Neural progenitor cell (in vitro differentiated cells): Measurements from ENCODE around the gene AP1AR. TPM values are rescaled to one million over a fixed set of nuclear protein-coding genes. Genes with fewer than 3 reads are reported as not detected.

Experiments
- DNase-seq: peaks from one replicate; pipeline ENCODE4 v3.0.0-alpha.2; 2016; ENCODE audit warnings: low spot score
- H2AFZ ChIP-seq: fragments of 200-600 bp; sonication (generic); replicated peaks from 2 replicates; pipeline ENCODE4 v1.6.1; 2016; ENCODE audit warnings: antibody characterized with exemption
- H3F3A ChIP-seq: fragments of 200-600 bp; sonication (generic); 2 replicates; pipeline ENCODE4 v1.6.1; 2016; ENCODE audit warnings: antibody characterized with exemption, low read depth
- H3K27ac ChIP-seq: fragments of 200-600 bp; sonication (generic); 2 replicates; pipeline ENCODE4 v1.5.1; 2016; ENCODE audit warnings: mild to moderate bottlenecking
- H3K27me3 ChIP-seq: fragments of 200-600 bp; sonication (generic); 2 replicates; pipeline ENCODE4 v1.6.1; 2016; ENCODE audit warnings: mild to moderate bottlenecking, moderate library complexity
- H3K36me3 ChIP-seq: fragments of 200-600 bp; sonication (generic); 2 replicates; pipeline ENCODE4 v1.5.1; 2016
- H3K4me1 ChIP-seq: fragments of 200-600 bp; sonication (generic); 2 replicates; pipeline ENCODE4 v1.6.1; 2016; ENCODE audit warnings: mixed run types
- H3K4me2 ChIP-seq: fragments of 200-600 bp; sonication (generic); 2 replicates; pipeline ENCODE4 v1.6.1; 2016
- H3K4me3 ChIP-seq: fragments of 200-600 bp; sonication (generic); 2 replicates; pipeline ENCODE4 v1.5.1; 2016
- H3K79me2 ChIP-seq: fragments of 200-600 bp; sonication (generic); 2 replicates; pipeline ENCODE4 v1.6.1; 2016; ENCODE audit warnings: low read depth
- H3K9ac ChIP-seq: fragments of 200-600 bp; sonication (generic); 2 replicates; pipeline ENCODE4 v1.6.1; 2016
- H3K9me3 ChIP-seq: fragments of 200-600 bp; sonication (generic); 2 replicates; pipeline ENCODE4 v1.5.1; 2016; ENCODE audit warnings: low read depth
- H4K20me1 ChIP-seq: fragments of 200-600 bp; sonication (generic); 2 replicates; pipeline ENCODE4 v1.6.1; 2016; ENCODE audit warnings: low read depth
- H3K27ac Mint-ChIP-seq: 3 replicates; pipeline ENCODE4 v1.8.0; 2021; ENCODE audit warnings: mixed read lengths
- H3K27me3 Mint-ChIP-seq: 2 replicates; pipeline ENCODE4 v1.8.0; 2022; ENCODE audit warnings: low read depth, mild to moderate bottlenecking, inconsistent platforms, moderate library complexity, mixed read lengths; ENCODE audit not compliant: insufficient read depth
- H3K36me3 Mint-ChIP-seq: 3 replicates; pipeline ENCODE4 v1.8.0; 2021; ENCODE audit warnings: mixed read lengths
- H3K4me1 Mint-ChIP-seq: 3 replicates; pipeline ENCODE4 v1.8.0; 2021; ENCODE audit warnings: mixed read lengths
- H3K4me3 Mint-ChIP-seq: 3 replicates; pipeline ENCODE4 v1.8.0; 2021; ENCODE audit warnings: mild to moderate bottlenecking, moderate library complexity, mixed read lengths
- H3K9me3 Mint-ChIP-seq: 3 replicates; pipeline ENCODE4 v1.8.0; 2020; ENCODE audit warnings: mixed read lengths
- EZH2 ChIP-seq: fragments of 200-600 bp; sonication (generic); IDR thresholded peaks from 2 replicates; pipeline ENCODE4 v1.6.1; 2017; ENCODE audit warnings: antibody characterized with exemption, mild to moderate bottlenecking, moderate library complexity
- EZH2phosphoT487 ChIP-seq: fragments of 200-600 bp; sonication (generic); IDR thresholded peaks from 2 replicates; pipeline ENCODE4 v1.6.1; 2017; ENCODE audit warnings: antibody characterized with exemption
- total RNA-seq: library from RNA; depleted of rRNA; stranded (reverse); fragments of >200 nt; gene quantifications from 2 replicates; pipeline ENCODE4 v1.2.3, GENCODE V29; 2015; ENCODE audit warnings: low replicate concordance
- TF ChIP-seq, protein P1 (sequence below): fragments of 200-600 bp; sonication (generic); IDR thresholded peaks from 2 replicates; pipeline ENCODE4 v1.5.1; 2017; ENCODE audit warnings: antibody characterized with exemption, mild to moderate bottlenecking

The AP1AR gene
- total RNA-seq, 1 donor from 2014 or later, result 41.9 TPM

DNA sequence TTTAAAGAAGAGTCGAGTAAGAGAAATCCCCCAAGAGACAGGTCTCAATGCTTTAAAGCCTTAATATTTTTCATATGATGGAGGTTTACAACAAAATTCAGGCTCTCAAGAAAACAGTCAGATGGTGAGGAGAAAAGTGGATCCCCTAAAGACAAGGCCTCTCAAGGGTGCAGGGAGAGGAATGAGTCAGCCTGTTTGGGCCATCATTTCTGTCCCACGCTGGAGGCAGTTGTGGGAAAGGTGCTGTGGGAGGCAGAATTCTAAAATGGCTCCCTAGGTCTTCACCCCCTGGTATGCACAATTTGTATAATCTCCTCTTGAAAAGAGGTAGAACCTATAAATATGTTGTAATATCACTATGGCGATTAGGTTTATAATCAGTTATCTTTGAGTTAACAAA is 58.8 kb downstream of the AP1AR start:
- Mint-ChIP-seq H3K4me3 (no peak overlapping the region), H3K9me3 (peaks cover 2% of the 10 kb centered on the region), H3K27ac (no peak overlapping the region), H3K36me3 (no peaks in the 10 kb centered on the region), H3K4me1 (no peaks in the 10 kb centered on the region), H3K27me3 (peaks cover 3% of the 10 kb centered on the region)
- Histone ChIP-seq H3K9me3 (no peaks in the 10 kb centered on the region), H3K4me2 (no peak overlapping the region), H3F3A (peaks cover 17% of the 10 kb centered on the region), H3K9ac (no peak overlapping the region), H3K36me3 (no peaks in the 10 kb centered on the region), H4K20me1 (no peaks in the 10 kb centered on the region), H3K4me3 (no peak overlapping the region), H3K79me2 (no peaks in the 10 kb centered on the region), H3K4me1 (peaks cover under 1% of the 10 kb centered on the region), H3K27ac (no peak overlapping the region), H3K27me3 (peaks cover 15% of the 10 kb centered on the region), H2AFZ (peak overlapping the region; percentile 6)
- no peak for DNase-seq
- TF ChIP-seq, protein P1, sequence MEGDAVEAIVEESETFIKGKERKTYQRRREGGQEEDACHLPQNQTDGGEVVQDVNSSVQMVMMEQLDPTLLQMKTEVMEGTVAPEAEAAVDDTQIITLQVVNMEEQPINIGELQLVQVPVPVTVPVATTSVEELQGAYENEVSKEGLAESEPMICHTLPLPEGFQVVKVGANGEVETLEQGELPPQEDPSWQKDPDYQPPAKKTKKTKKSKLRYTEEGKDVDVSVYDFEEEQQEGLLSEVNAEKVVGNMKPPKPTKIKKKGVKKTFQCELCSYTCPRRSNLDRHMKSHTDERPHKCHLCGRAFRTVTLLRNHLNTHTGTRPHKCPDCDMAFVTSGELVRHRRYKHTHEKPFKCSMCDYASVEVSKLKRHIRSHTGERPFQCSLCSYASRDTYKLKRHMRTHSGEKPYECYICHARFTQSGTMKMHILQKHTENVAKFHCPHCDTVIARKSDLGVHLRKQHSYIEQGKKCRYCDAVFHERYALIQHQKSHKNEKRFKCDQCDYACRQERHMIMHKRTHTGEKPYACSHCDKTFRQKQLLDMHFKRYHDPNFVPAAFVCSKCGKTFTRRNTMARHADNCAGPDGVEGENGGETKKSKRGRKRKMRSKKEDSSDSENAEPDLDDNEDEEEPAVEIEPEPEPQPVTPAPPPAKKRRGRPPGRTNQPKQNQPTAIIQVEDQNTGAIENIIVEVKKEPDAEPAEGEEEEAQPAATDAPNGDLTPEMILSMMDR, result no peak
- TF ChIP-seq EZH2phosphoT487, result no peak
- no peak for TF ChIP-seq EZH2

- DNase-seq, result no peak
- no peak within 1 kb of the TSS for H3K4me3 Mint-ChIP-seq
- H3F3A ChIP-seq, result no peaks in the 10 kb centered on the region
- no peaks in the 10 kb centered on the region for H3K4me1 Mint-ChIP-seq
- H3K36me3 Mint-ChIP-seq, result no peaks in the 10 kb centered on the region
- no peak within 1 kb of the TSS for H3K4me3 ChIP-seq
- no peaks in the 10 kb centered on the region for H3K27me3 ChIP-seq
- H3K27ac Mint-ChIP-seq, result no peak within 1 kb of the TSS
- no peaks in the 10 kb centered on the region for H3K79me2 ChIP-seq
- H3K4me2 ChIP-seq, result no peak within 1 kb of the TSS
- H2AFZ ChIP-seq, result no peak within 1 kb of the TSS
- no peaks in the 10 kb centered on the region for H3K9me3 ChIP-seq
- H3K4me1 ChIP-seq, result no peaks in the 10 kb centered on the region
- no peaks in the 10 kb centered on the region for H3K36me3 ChIP-seq
- H3K27ac ChIP-seq, result no peak within 1 kb of the TSS
- no peaks in the 10 kb centered on the region for H3K9me3 Mint-ChIP-seq
- no peak for TF ChIP-seq EZH2phosphoT487
- TF ChIP-seq, protein P1, result no peak
- TF ChIP-seq EZH2, result no peak
- no peak within 1 kb of the TSS for H3K9ac ChIP-seq
- no peaks in the 10 kb centered on the region for H4K20me1 ChIP-seq
- no peaks in the 10 kb centered on the region for H3K27me3 Mint-ChIP-seq
Observed at GRCh38 chr4:112296949-112297880, 65.6 kb downstream of the AP1AR start, which contains the start of gene ALPK1. Gene ALPK1, plus strand, starts transcription at chr4:112297369.

DNA sequence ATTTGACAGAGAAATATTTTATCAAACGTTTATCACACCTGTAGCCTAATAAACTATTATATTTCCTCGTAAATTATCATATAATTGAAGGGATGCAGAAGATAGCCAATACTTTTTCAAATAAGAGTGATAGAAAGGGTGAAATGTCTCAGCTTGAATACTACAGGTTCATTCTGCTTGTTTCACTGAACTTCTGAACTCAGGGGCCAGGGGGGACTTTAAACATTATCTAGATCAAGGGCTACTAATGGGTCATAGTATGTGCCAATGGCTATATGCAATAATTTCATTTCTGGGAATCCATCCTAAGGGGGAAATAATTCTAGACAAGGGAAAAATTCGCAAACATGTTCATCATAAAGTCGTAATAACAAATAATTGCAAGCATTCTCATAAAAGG is 68.1 kb downstream of the AP1AR start:
- Histone ChIP-seq H3K9ac (no peak overlapping the region), H2AFZ (no peak overlapping the region), H3K4me2 (no peak overlapping the region), H3K9me3 (no peaks in the 10 kb centered on the region), H3K4me3 (no peak overlapping the region), H3K27me3 (no peaks in the 10 kb centered on the region), H3F3A (no peaks in the 10 kb centered on the region), H3K4me1 (no peaks in the 10 kb centered on the region), H3K27ac (no peak overlapping the region), H3K79me2 (no peaks in the 10 kb centered on the region), H4K20me1 (no peaks in the 10 kb centered on the region), H3K36me3 (no peaks in the 10 kb centered on the region)
- Mint-ChIP-seq H3K9me3 (no peaks in the 10 kb centered on the region), H3K27me3 (no peaks in the 10 kb centered on the region), H3K4me3 (no peak overlapping the region), H3K27ac (no peak overlapping the region), H3K36me3 (no peaks in the 10 kb centered on the region), H3K4me1 (no peaks in the 10 kb centered on the region)
- no peak for DNase-seq
- no peak for TF ChIP-seq EZH2phosphoT487
- TF ChIP-seq EZH2, result no peak
- TF ChIP-seq, protein P1, result no peak
